AG04449 (cell line): Measurements from ENCODE around the gene DNPEP.

Source experiments
- CTCF ChIA-PET: fragments of 350-600 bp; formaldehyde crosslinking; extraction: SDS; loops from one replicate; lab custom pipeline; 2021; ENCODE audit warnings: antibody characterized with exemption; lab: Yijun Ruan, JAX
- POLR2A ChIA-PET: fragments of 400-600, 350-600 bp; formaldehyde crosslinking; extraction: SDS; loops from one replicate; lab custom pipeline; 2020; ENCODE audit warnings: antibody characterized with exemption, inconsistent platforms; lab: Yijun Ruan, JAX
- DNase-seq: peaks from one replicate; pipeline ENCODE4 v3.0.0-alpha.2; 2010; ENCODE audit warnings: low read depth, low spot score
- H3K4me3 ChIP-seq: 2 replicates; pipeline ENCODE4 v1.5.1; 2011; ENCODE audit warnings: low read depth, mild to moderate bottlenecking, control low read depth, low read length
- TF ChIP-seq, protein P1 (sequence below): IDR thresholded peaks from one replicate; pipeline ENCODE4 v1.5.1; 2011; ENCODE audit warnings: mild to moderate bottlenecking, moderate library complexity, low read length, control low read depth, inconsistent platforms; ENCODE audit not compliant: insufficient read depth; ENCODE audit errors: missing control alignments

DNPEP gene

DNA sequence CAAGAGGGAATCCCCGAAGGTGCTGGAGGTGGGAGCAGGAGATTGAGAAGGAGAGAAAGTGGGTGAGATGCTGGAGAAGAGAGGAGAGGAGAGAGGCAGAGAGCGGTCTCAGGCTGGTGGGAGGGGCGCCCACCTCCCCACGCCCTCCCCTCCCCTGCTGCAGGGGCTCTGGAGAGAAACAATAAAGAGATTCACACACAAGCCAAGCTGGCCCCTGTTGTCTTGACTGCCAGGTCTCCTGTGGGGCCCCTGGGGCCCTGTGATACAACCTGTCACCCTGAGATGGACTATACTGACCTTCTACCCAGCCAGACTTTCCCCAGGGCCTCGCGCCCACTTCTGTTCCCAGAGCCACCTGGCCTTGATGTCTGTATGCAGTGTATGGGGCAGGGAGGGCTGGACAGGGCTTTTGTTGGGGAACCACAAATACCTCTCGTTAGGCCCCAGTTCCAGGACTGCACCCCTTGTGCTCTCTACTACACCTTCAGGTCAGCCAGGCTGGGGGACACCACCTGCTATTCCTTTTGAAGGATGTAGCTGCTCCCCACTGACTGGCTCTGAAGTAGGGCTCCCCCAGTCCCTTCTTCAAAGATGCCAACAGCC lies 38.9 kb upstream of the DNPEP start:
- TF ChIP-seq, protein P1, sequence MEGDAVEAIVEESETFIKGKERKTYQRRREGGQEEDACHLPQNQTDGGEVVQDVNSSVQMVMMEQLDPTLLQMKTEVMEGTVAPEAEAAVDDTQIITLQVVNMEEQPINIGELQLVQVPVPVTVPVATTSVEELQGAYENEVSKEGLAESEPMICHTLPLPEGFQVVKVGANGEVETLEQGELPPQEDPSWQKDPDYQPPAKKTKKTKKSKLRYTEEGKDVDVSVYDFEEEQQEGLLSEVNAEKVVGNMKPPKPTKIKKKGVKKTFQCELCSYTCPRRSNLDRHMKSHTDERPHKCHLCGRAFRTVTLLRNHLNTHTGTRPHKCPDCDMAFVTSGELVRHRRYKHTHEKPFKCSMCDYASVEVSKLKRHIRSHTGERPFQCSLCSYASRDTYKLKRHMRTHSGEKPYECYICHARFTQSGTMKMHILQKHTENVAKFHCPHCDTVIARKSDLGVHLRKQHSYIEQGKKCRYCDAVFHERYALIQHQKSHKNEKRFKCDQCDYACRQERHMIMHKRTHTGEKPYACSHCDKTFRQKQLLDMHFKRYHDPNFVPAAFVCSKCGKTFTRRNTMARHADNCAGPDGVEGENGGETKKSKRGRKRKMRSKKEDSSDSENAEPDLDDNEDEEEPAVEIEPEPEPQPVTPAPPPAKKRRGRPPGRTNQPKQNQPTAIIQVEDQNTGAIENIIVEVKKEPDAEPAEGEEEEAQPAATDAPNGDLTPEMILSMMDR = no peak
- H3K4me3 ChIP-seq = no peak overlapping the region
- CTCF ChIA-PET = interaction anchor here (0.9 to 6.3 kb wide), 3 partner anchors 13 to 103 kb away, joined by 3 to 59 read pairs (median 40); no protein-coding TSS in a partner anchor
- POLR2A ChIA-PET = no interaction called here
- DNase-seq = no peak

GRCh38 chr2:219426068-219426443 lies 38.3 kb upstream of the DNPEP start:
- DNase-seq = no peak
- POLR2A ChIA-PET = no interaction called here
- TF ChIP-seq, protein P1 = no peak
- no peak overlapping the region for H3K4me3 ChIP-seq
- CTCF ChIA-PET = no interaction called here

GRCh38 chr2:219425238-219426067 lies 37.7 kb upstream of the DNPEP start:
- ChIA-PET CTCF (interaction anchor here (1.3 to 1.7 kb wide), 5 partner anchors 9 to 105 kb away, joined by 4 to 15 read pairs (median 7); partner anchors contain the start of gene SPEG), POLR2A (no interaction called here)
- H3K4me3 ChIP-seq = no peak overlapping the region
- no peak for DNase-seq
- TF ChIP-seq, protein P1 = no peak

DNA sequence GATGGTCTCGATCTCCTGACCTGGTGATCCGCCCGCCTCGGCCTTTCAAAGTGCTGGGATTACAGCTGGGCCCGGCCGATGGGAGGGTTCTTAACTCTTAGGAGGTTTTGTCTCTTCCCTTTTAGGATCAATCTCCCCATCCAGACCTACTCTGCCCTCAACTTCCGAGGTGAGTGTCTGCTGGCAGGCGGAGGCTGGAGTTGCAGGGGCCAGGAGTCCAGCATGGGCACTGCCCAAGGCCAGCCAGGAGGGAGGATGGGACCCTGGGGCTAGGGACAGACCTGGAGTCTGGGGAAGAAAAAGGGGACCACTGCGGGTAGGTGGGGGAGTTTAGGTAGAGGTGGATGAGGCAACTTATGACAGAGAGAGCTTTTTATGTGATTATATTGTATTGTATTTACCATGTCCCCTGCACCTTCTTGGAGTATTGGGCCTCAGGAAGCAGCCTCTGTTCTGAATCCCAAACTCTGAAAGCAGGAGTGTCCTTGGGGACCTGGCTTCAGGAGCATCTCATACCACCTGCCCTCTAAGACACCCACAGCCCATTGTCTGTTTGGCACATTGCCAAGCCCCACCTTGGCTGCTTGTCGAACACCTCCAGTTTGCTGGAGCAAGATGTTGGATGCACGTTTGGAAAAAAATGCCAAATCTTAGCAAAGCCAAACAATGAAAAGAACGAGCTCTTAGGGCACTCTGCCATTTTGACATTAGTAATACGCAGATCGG lies 36.1 kb upstream of the DNPEP start:
- CTCF ChIA-PET = interaction anchor here (0.7 to 2.0 kb wide), 13 partner anchors 8 to 107 kb away, joined by 3 to 15 read pairs (median 6); partner anchors contain the start of gene SPEG
- POLR2A ChIA-PET = interaction anchor here (1.1 kb wide), 1 partner anchor 40 kb away, joined by 3 read pairs; no protein-coding TSS in a partner anchor

DNA sequence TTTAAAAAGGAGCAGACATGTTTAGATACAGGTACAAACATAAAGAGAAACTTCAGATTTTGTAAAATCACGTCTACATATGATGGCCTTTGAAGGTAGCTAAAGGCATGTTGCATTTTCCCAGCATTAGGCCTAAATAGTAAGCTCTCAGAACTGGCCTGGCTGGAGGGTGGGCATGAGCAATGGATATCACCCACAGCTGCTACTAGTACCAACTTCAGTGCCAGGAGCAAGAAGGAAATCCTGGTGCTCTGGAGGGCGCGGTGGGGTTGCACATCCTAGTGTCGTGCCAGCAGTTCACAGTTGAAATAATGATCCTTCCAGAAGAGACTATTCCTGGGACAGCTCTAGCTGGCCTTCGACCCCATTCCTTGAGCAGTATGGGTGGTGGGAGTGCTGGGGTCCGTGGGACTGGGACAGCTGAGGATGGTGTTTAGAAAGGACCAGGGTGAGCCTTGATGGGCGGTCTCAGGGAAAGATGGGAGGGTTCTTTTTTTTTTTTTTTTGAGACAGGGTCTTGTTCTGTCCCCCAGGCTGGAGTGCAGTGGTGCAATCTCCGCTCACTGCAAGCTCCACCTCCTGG lies 35.3 kb upstream of the DNPEP start:
- POLR2A ChIA-PET = no interaction called here
- CTCF ChIA-PET = interaction anchor here (1.2 to 2.0 kb wide), 5 partner anchors 10 to 107 kb away, joined by 6 to 7 read pairs (median 6); partner anchors contain the start of gene SPEG

More for the DNA sequence above, 36.1 kb upstream of the DNPEP start:
- TF ChIP-seq, protein P1 = no peak
- no peak overlapping the region for H3K4me3 ChIP-seq
- DNase-seq = no peak

More for the DNA sequence above, 35.3 kb upstream of the DNPEP start:
- no peak overlapping the region for H3K4me3 ChIP-seq
- no peak for DNase-seq
- TF ChIP-seq, protein P1 = no peak
